Fibroblast of pulmonary artery (primary cell): ENCODE data around the gene UBE2Q2.

ENCODE experiments used
- DNase-seq: peaks from one replicate; pipeline ENCODE4 v3.0.0-alpha.2; 2010; ENCODE audit warnings: low read depth
- H3K4me3 ChIP-seq: replicated peaks from 2 replicates; pipeline ENCODE4 v1.5.1; 2011; ENCODE audit warnings: low read depth, mild to moderate bottlenecking, control low read depth, low read length, moderate library complexity
- TF ChIP-seq, protein P1 (sequence below): IDR thresholded peaks from 2 replicates; pipeline ENCODE4 v1.5.1; 2011; ENCODE audit warnings: mild to moderate bottlenecking, control low read depth, low read length, inconsistent platforms; ENCODE audit errors: missing control alignments

Gene UBE2Q2

DNA sequence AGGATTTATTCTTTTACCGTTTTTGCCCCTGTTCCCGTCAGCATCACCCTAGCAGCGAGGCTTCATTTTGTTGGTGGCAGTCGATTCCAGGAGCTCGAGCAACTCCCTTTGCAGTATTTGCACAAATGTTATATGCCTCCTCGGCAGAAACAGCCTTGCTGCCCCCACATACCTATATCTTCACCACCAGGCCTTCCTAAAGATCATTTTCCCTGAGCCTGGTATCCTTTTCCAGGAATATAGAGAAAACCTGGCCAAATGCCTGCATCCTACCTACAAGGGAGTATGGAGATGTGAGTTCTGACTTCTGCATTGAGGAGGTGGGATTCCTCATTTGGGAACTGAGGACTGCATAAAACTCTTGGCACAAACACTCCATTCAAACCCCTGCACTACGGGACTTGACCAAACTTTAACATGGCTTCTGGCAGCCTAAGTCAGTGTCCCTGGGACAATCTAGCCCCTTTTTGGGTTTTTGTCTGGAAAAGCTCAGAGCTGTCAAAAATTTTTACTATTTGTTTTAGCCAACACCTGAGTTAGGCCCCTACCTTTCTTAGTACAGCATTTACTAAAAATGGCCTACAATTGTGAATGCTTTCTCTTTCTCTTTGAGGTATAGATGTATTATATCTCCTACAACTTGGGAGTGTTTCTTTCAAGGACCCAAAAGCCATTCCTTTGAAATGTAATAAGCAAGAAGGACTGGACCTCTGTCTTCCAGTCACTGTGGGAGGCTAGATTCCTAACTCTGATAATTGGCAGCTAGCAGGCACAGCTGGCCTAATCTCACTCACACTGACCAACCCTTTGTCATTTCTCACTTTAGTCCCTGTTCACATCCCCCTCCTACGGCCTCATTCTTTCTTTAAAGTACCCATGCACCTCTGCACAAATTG is 12.1 kb upstream of the UBE2Q2 start:
- DNase-seq: no peak
- no peak overlapping the region for H3K4me3 ChIP-seq
- TF ChIP-seq, protein P1, sequence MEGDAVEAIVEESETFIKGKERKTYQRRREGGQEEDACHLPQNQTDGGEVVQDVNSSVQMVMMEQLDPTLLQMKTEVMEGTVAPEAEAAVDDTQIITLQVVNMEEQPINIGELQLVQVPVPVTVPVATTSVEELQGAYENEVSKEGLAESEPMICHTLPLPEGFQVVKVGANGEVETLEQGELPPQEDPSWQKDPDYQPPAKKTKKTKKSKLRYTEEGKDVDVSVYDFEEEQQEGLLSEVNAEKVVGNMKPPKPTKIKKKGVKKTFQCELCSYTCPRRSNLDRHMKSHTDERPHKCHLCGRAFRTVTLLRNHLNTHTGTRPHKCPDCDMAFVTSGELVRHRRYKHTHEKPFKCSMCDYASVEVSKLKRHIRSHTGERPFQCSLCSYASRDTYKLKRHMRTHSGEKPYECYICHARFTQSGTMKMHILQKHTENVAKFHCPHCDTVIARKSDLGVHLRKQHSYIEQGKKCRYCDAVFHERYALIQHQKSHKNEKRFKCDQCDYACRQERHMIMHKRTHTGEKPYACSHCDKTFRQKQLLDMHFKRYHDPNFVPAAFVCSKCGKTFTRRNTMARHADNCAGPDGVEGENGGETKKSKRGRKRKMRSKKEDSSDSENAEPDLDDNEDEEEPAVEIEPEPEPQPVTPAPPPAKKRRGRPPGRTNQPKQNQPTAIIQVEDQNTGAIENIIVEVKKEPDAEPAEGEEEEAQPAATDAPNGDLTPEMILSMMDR: no peak

DNA sequence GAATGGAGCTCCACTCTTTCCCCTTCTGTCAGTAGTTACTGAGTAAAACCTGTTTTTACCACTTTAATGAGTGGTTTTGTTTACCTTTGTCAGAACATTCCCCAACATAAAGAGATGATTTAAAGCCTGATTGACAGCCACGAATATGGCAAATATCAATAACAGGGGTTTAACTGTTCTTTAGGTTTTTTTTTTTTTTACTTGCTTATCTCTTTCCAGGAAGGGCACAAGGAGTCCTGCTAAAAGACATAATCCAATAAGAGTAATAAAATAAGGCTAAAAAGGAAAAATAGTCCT is 11.5 kb upstream of the UBE2Q2 start:
- H3K4me3 ChIP-seq: no peak overlapping the region
- no peak for DNase-seq
- TF ChIP-seq, protein P1: no peak

DNA sequence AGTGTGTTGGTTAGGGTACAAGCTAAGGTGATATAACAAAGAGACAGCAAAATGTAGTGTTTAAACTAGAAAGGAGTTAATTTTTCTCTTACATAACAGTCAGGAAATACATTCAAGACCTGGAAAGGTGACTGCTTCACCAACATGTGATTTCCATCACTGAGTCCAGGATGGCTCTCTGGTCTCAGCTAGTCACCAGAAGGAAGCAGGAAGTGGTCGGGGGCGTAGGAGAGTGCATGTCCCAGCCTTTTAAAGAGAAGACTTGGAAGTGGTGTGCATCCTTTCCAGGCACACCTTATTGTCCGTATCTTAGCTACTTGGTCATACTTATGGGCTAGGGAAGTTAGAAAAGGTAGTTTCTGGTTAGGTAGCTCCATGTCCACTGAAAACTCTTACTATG is 11.1 kb upstream of the UBE2Q2 start:
- no peak overlapping the region for H3K4me3 ChIP-seq
- no peak for DNase-seq
- TF ChIP-seq, protein P1: no peak

DNA sequence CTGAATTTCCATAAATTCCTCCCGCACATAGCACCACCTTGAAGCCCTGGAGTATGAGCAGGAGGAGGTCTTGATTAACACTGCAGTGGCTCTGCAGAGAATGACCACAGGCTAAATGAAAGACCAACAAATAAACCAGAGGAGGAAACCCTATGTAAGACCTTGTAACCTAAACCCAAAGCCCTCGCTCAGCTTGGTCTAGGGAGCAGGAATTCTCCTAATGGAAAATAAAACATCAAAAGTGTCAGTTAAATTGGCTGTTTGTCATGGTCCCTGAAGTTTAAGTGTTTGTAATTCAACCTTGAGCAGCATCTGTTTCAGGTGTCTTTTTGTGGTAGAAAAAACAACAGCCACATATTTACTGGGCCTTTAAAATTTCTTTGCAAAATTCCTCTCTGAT is 9.2 kb upstream of the UBE2Q2 start:
- TF ChIP-seq, protein P1: no peak
- H3K4me3 ChIP-seq: no peak overlapping the region

DNA sequence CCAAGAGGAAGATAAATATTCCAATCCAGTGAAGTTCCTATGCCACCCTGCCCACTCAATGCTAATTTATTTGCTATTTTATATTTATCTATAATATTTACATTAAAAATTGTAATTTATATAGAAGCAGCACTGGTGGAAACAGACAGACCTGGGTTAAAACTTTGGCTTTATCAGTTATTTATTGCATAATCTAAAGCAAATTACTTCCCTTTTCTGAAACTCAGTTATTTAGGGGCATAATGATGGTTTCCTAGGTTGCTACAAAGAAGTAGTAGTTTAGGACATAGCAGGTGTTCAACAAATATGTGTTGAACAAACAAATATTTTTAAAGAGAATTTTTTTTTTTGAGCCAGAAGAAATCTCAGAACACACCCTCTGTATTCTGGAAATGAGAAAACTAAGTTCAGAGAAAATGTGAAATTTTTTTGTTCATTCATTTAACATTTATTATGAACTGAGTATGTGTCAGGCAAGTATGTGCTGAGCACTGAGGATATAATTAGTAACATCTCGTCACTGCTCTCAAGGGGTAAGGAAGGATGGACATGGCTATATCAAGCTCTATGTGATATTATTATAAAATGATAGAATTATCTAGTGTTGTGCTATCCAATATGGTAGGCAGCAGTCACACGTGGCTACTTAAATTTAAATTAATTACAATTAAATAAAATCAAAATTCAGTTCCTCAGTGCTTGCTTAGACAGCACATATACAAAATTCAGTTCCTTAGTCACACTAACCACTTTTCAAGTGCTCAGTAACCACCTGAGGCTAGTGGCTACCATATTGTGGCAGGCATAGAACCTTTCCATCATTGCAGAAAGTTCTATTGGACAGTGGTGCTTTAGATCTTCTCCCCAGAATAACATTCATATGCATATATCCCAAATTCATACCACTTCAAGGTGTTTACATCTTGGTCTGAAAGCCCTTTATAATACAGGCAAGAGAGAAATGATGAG is 7.0 kb upstream of the UBE2Q2 start:
- DNase-seq: no peak
- H3K4me3 ChIP-seq: no peak overlapping the region
- TF ChIP-seq, protein P1: no peak

More for the DNA sequence above, 9.2 kb upstream of the UBE2Q2 start:
- DNase-seq: no peak

DNA sequence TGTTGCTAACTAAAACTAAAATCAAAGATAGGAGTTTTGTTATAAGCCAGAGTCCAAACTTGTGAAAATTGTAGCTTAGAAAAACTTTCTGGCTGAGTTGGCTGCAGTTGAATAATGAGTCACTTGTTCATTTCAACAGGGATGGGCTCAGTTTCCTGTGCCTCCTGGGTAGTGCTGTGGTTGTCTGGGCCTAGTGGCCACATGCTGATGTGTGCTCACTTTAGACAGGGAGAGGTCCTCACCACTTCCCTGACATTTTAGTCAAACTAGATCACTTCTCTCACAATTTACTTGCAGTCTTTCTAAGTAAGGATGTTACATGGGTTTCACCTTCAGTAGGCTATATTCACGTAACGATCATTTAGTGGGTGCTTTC is 6.3 kb upstream of the UBE2Q2 start:
- TF ChIP-seq, protein P1: no peak
- DNase-seq: peak; percentile 79
- no peak overlapping the region for H3K4me3 ChIP-seq
